GM20000 (cell line): ENCODE data around the gene EXOC1.
"Not testable (repeated sequence)": the region's sequence is repeated elsewhere in the genome, so short reads cannot be mapped to it uniquely, and the experiment has no call there.

Experiments
- DNase-seq: peaks from one replicate; pipeline ENCODE4 v3.0.0; 2012; ENCODE audit warnings: low spot score
- CTCF ChIP-seq: IDR thresholded peaks from 2 replicates; pipeline ENCODE4 v1.5.1; 2012; ENCODE audit warnings: mild to moderate bottlenecking, control low read depth; ENCODE audit errors: extremely low read depth, missing control alignments

The EXOC1 gene

GRCh38 chr4:55837903-55838302, 15.5 kb upstream of the EXOC1 start:
- DNase-seq: no peak
- TF ChIP-seq CTCF: no peak

GRCh38 chr4:55838356-55838755, 15.1 kb upstream of the EXOC1 start:
- TF ChIP-seq CTCF: no peak
- no peak for DNase-seq

- TF ChIP-seq CTCF: no peak
- no peak for DNase-seq
Observed at GRCh38 chr4:55838952-55839351, 14.5 kb upstream of the EXOC1 start.

- no peak for TF ChIP-seq CTCF
- no peak for DNase-seq
Observed at GRCh38 chr4:55840956-55841355, 12.5 kb upstream of the EXOC1 start.

GRCh38 chr4:55841373-55842239, 11.8 kb upstream of the EXOC1 start:
- not testable (repeated sequence) for DNase-seq

- DNase-seq: not testable (repeated sequence)
Observed at GRCh38 chr4:55842312-55842711, 11.1 kb upstream of the EXOC1 start.

GRCh38 chr4:55849724-55850123, 3.7 kb upstream of the EXOC1 start:
- no peak for TF ChIP-seq CTCF
- no peak for DNase-seq

GRCh38 chr4:55851885-55852284, 1.6 kb upstream of the EXOC1 start:
- DNase-seq: no peak
- no peak for TF ChIP-seq CTCF
